ENCODE results near the gene ME2. TPM values are rescaled to one million over a fixed set of nuclear protein-coding genes. Genes with fewer than 3 reads are reported as not detected.

ME2 gene
- total and polyA plus RNA-seq, 2 donors (not counting 3 experiments of a cell fraction or from before 2014, with no cell fraction given): 28.6 to 42.4 TPM

DNA sequence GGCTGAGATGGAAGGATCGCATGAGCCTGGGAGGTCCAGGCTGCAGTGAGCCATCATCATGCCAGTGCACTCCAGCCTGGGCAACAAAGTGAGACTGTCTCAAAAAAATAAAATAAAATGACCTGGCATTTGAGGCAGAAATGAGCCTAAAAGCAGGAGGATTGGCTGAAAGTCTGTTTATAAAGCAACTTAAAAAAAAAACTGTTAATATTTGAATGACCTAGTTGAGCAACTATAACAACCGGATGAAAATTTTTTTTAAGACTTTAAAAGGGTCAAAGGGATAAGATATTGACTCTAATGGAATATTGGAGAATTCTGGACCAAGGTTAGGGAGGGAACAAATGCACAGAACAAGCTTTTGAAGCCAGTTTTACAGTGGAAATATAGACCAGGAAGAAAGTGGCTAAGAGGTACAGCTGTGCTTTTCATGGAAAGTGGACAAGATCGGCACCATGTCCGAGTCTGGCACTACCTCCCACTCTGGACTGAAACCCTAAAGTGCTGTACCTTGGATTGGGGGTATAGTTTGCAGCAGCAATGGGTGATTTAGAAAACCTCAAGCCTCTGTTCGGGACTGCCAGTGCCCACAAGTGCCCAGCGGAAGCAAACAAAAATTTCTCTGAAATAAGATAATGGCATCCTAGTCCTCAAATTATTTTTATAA lies 55.8 kb downstream of the ME2 start:
- no peak for TF ChIP-seq MYC (IDR thresholded peaks at IDR 0.05; ENCODE audit: low read depth, low read length)
- TF ChIP-seq GATA2 (IDR thresholded peaks at IDR 0.05; ENCODE audit: insufficient read depth, insufficient read length, low read depth, low read length): no peak
- H2AFZ ChIP-seq (ENCODE audit: low read depth, low read length): no peak overlapping the region
- ChIA-PET CTCF (no interaction called here), POLR2A (no interaction called here)
- no peaks in the 10 kb centered on the region for H3K36me3 ChIP-seq (ENCODE audit: control insufficient read depth in 2 of 2, extremely low read depth in 1 of 2, insufficient read depth in 2 of 2, low read length in 2 of 2)
- no peaks in the 10 kb centered on the region for H4K20me1 ChIP-seq (replicated peaks; ENCODE audit: control insufficient read depth, extremely low read depth, insufficient read depth, low read length)
- intact Hi-C loops (cut with micrococcal nuclease): no loop called here
- H3K27ac ChIP-seq (ENCODE audit: insufficient read depth, low read depth, low read length): no peak overlapping the region
- H3K27me3 ChIP-seq (ENCODE audit: control insufficient read depth in 2 of 2, insufficient read depth in 2 of 2, low read length in 2 of 2): no peaks in the 10 kb centered on the region
- H3K9me3 ChIP-seq (replicated peaks; ENCODE audit: control insufficient read depth, insufficient read depth, low read length): no peaks in the 10 kb centered on the region
- H3K9ac ChIP-seq (replicated peaks; ENCODE audit: extremely low read depth, insufficient read depth, low read length): no peak overlapping the region
- FAIRE-seq: no peak
- H3K4me3 ChIP-seq (replicated peaks in 1 of 3; ENCODE audit: insufficient read depth in 1 of 3, low read depth in 1 of 3, low read length in 3 of 3): no peak overlapping the region
- H3K9me1 ChIP-seq (replicated peaks; ENCODE audit: control insufficient read depth, extremely low read depth, insufficient read depth, low read length): no peaks in the 10 kb centered on the region
- H3K79me2 ChIP-seq (ENCODE audit: control insufficient read depth, insufficient read depth, low read length): no peaks in the 10 kb centered on the region
- BruUV-seq (replicated peaks): no TSS peak
- H3K4me2 ChIP-seq (ENCODE audit: insufficient read depth, low read length): no peak overlapping the region
- DNase-seq (ENCODE audit: low read depth, low spot score): no peak
- dilution Hi-C loops (cut with MboI; ENCODE audit: extremely low pct_ligation_motif_present, low sequenced_read_pairs): no loop called here
- H3K4me1 ChIP-seq (ENCODE audit: control insufficient read depth, extremely low read depth, insufficient read depth, low read length): no peaks in the 10 kb centered on the region

DNA sequence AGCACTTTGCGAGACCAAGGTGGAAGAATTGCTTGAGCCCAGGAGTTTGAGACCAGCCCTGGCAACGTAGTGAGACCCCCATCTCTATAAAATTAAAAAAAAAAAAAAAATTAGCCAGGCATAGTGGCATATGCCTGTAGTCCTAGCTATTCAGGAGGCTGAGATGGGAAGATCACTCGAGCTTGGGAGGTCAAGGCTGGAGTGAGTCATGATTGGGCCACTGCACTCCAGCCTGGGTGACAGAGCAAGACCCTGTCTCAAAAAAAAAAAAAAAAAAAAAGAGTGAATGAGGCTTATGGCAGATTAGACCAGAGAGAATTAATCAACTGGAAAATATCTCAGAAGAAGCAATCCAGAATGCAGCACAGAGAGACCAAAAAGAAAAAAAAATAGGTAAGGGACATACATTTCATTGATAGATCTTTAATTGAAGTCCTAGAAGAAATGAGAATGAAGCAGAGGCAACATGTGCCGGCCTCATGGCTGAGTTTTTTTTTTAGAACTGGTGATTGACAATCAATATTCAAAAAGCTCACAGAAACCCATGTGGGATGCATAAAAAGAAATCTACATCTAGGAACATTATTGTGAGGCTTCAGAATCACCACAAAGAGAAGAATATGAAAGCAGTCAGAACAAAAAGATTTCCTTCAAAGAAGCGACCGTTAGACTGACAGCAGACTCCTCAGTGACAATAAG lies 56.7 kb downstream of the ME2 start:
- dilution Hi-C loops (cut with MboI; ENCODE audit: extremely low pct_ligation_motif_present, low sequenced_read_pairs): no loop called here
- H3K4me2 ChIP-seq (ENCODE audit: insufficient read depth, low read length): no peak overlapping the region
- H2AFZ ChIP-seq (ENCODE audit: low read depth, low read length): no peak overlapping the region
- ChIA-PET CTCF (no interaction called here), POLR2A (no interaction called here)
- TF ChIP-seq FOS (IDR thresholded peaks at IDR 0.05; ENCODE audit: borderline replicate concordance, insufficient read depth, low read length) (no peak), MYC (IDR thresholded peaks at IDR 0.05; ENCODE audit: low read depth, low read length) (no peak), EZH2 (IDR thresholded peaks at IDR 0.05; ENCODE audit: borderline replicate concordance, low read depth, low read length, severe bottlenecking) (no peak), POLR2A (IDR thresholded peaks at IDR 0.05; ENCODE audit: low read depth, low read length) (no peak), JUN (IDR thresholded peaks at IDR 0.05; ENCODE audit: borderline replicate concordance, insufficient read depth, insufficient read length, low read depth) (no peak), POLR2AphosphoS5 (IDR thresholded peaks at IDR 0.05; ENCODE audit: insufficient read depth, low read depth, low read length) (no peak), GATA2 (IDR thresholded peaks at IDR 0.05; ENCODE audit: insufficient read depth, insufficient read length, low read depth, low read length) (no peak)
- TF ChIP-seq, protein P1, sequence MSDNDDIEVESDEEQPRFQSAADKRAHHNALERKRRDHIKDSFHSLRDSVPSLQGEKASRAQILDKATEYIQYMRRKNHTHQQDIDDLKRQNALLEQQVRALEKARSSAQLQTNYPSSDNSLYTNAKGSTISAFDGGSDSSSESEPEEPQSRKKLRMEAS (IDR thresholded peaks at IDR 0.05; ENCODE audit: insufficient read depth, insufficient read length): no peak
- TF ChIP-seq, protein P2, sequence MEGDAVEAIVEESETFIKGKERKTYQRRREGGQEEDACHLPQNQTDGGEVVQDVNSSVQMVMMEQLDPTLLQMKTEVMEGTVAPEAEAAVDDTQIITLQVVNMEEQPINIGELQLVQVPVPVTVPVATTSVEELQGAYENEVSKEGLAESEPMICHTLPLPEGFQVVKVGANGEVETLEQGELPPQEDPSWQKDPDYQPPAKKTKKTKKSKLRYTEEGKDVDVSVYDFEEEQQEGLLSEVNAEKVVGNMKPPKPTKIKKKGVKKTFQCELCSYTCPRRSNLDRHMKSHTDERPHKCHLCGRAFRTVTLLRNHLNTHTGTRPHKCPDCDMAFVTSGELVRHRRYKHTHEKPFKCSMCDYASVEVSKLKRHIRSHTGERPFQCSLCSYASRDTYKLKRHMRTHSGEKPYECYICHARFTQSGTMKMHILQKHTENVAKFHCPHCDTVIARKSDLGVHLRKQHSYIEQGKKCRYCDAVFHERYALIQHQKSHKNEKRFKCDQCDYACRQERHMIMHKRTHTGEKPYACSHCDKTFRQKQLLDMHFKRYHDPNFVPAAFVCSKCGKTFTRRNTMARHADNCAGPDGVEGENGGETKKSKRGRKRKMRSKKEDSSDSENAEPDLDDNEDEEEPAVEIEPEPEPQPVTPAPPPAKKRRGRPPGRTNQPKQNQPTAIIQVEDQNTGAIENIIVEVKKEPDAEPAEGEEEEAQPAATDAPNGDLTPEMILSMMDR (IDR thresholded peaks at IDR 0.05; ENCODE audit: extremely low read depth in 1 of 2, insufficient read depth in 1 of 2, low read depth in 1 of 2, low read length in 2 of 2): no peak
- H3K9me3 ChIP-seq (replicated peaks; ENCODE audit: control insufficient read depth, insufficient read depth, low read length): no peaks in the 10 kb centered on the region
- no peak overlapping the region for H3K27ac ChIP-seq (ENCODE audit: insufficient read depth, low read depth, low read length)
- no peaks in the 10 kb centered on the region for H3K4me1 ChIP-seq (ENCODE audit: control insufficient read depth, extremely low read depth, insufficient read depth, low read length)
- peak; percentile 66 for FAIRE-seq
- no peak overlapping the region for H3K9ac ChIP-seq (replicated peaks; ENCODE audit: extremely low read depth, insufficient read depth, low read length)
- no peak overlapping the region for H3K4me3 ChIP-seq (replicated peaks in 1 of 3; ENCODE audit: insufficient read depth in 1 of 3, low read depth in 1 of 3, low read length in 3 of 3)
- peaks cover 0 to 2% of the 10 kb centered on the region in 2 experiments for H3K36me3 ChIP-seq (ENCODE audit: control insufficient read depth in 2 of 2, extremely low read depth in 1 of 2, insufficient read depth in 2 of 2, low read length in 2 of 2)
- intact Hi-C loops (cut with micrococcal nuclease): no loop called here
- no TSS peak for BruUV-seq (replicated peaks)
- no peaks in the 10 kb centered on the region for H3K27me3 ChIP-seq (ENCODE audit: control insufficient read depth in 2 of 2, insufficient read depth in 2 of 2, low read length in 2 of 2)
- DNase-seq (ENCODE audit: low read depth, low spot score): no peak
- no peaks in the 10 kb centered on the region for H3K9me1 ChIP-seq (replicated peaks; ENCODE audit: control insufficient read depth, extremely low read depth, insufficient read depth, low read length)
- H3K79me2 ChIP-seq (ENCODE audit: control insufficient read depth, insufficient read depth, low read length): no peaks in the 10 kb centered on the region
- no peaks in the 10 kb centered on the region for H4K20me1 ChIP-seq (replicated peaks; ENCODE audit: control insufficient read depth, extremely low read depth, insufficient read depth, low read length)

All from endothelial cell of umbilical vein (primary cell).